Prostate gland (tissue), 2 donors: ENCODE data around the gene RPL15. TPM values are rescaled to one million over a fixed set of nuclear protein-coding genes. Genes with fewer than 3 reads are reported as not detected.

Experiments
- DNase-seq: peaks from one replicate; pipeline ENCODE4 v3.0.0-alpha.2; 2019; ENCODE audit warnings: low spot score
- H3K27ac ChIP-seq, 2 donors: fragments of 200-600 bp; sonication (generic); 2 replicates each; pipeline ENCODE4 v1.5.1; 2017 to 2019
- H3K27me3 ChIP-seq: fragments of 200-600 bp; sonication (generic); replicated peaks from 2 replicates; pipeline ENCODE4 v1.5.1; 2019; ENCODE audit not compliant: insufficient read depth
- H3K36me3 ChIP-seq, 2 donors: fragments of 200-600 bp; sonication (generic); 1 replicate in 1 of 2; 2 replicates in 1 of 2; pipeline versions ENCODE4 v1.5.1 to v1.8.1; 2017 to 2019
- H3K4me1 ChIP-seq: fragments of 200-600 bp; sonication (generic); replicated peaks from 2 replicates; pipeline ENCODE4 v1.5.1; 2019
- H3K4me3 ChIP-seq, 2 donors: fragments of 200-600 bp; sonication (generic); 2 replicates each; pipeline ENCODE4 v1.5.1; 2017 to 2019
- H3K9me3 ChIP-seq: fragments of 200-600 bp; sonication (generic); 2 replicates; pipeline ENCODE4 v1.5.1; 2017
- CTCF ChIP-seq, 4 experiments: fragments of 200-600 bp in 2 of 4; fragments of 450-650 bp in 2 of 4; sonication (generic) in 2 of 4; IDR thresholded peaks; 1 replicate in 3 of 4; 2 replicates in 1 of 4; pipeline ENCODE4 v1.5.1; 2016 to 2019; ENCODE audit warnings: antibody characterized with exemption in 4 of 4, mild to moderate bottlenecking in 2 of 4, moderate library complexity in 2 of 4
- POLR2A ChIP-seq: fragments of 450-650 bp; IDR thresholded peaks from one replicate; pipeline ENCODE4 v1.6.1; 2016; ENCODE audit warnings: antibody characterized with exemption, mild to moderate bottlenecking
- POLR2AphosphoS5 ChIP-seq: sonication (generic); formaldehyde crosslinking; IDR thresholded peaks from one replicate; pipeline ENCODE4 v1.6.1; 2017; ENCODE audit warnings: antibody characterized with exemption
- WGBS: methylation state at CpG from one replicate; pipeline ENCODE4 v1.1.5; 2018; 5-methylcytosine and 5-hydroxymethylcytosine counted together
- intact Hi-C: fragments of 100-400 bp; cut with DNase I; formaldehyde crosslinking; loops from one replicate; pipeline ENCODE4 v1.14.2; 2022
- total RNA-seq, 2 donors: library from RNA; depleted of rRNA; stranded (reverse); fragments of >200 nt; gene quantifications; one replicate each; pipeline ENCODE4 v1.1.0, GENCODE V29; 2016

Gene RPL15
- total RNA-seq, 2 donors from 2014 or later = 2,124 to 2,276 TPM

GRCh38 chr3:23872330-23872729 is 44.6 kb upstream of the RPL15 start:
- H3K27me3 ChIP-seq = no peaks in the 10 kb centered on the region

GRCh38 chr3:23873941-23874340 is 43.0 kb upstream of the RPL15 start:
- WGBS = 33% methylated on average over 2 of the region's 2 CpGs
- Histone ChIP-seq H3K36me3 (no peaks in the 10 kb centered on the region), H3K27me3 (no peaks in the 10 kb centered on the region), H3K4me3 (no peak overlapping the region), H3K27ac (no peak overlapping the region), H3K9me3 (no peaks in the 10 kb centered on the region), H3K4me1 (no peaks in the 10 kb centered on the region)
- TF ChIP-seq CTCF (IDR thresholded peaks at IDR 0.05) = no peak
- TF ChIP-seq POLR2AphosphoS5 = no peak
- TF ChIP-seq POLR2A = no peak
- intact Hi-C loops = no loop called here
- no peak for DNase-seq

More at GRCh38 chr3:23872330-23872729, 44.6 kb upstream of the RPL15 start:
- 100% methylated on average over 3 of the region's 3 CpGs for WGBS
- no peak overlapping the region for H3K27ac ChIP-seq
- no peaks in the 10 kb centered on the region for H3K9me3 ChIP-seq
- no peaks in the 10 kb centered on the region for H3K4me1 ChIP-seq
- intact Hi-C loops = no loop called here
- H3K36me3 ChIP-seq = no peaks in the 10 kb centered on the region
- H3K4me3 ChIP-seq = no peak overlapping the region
- TF ChIP-seq POLR2A = no peak
- no peak for TF ChIP-seq CTCF (IDR thresholded peaks at IDR 0.05)
- TF ChIP-seq POLR2AphosphoS5 = no peak
- no peak for DNase-seq

DNA sequence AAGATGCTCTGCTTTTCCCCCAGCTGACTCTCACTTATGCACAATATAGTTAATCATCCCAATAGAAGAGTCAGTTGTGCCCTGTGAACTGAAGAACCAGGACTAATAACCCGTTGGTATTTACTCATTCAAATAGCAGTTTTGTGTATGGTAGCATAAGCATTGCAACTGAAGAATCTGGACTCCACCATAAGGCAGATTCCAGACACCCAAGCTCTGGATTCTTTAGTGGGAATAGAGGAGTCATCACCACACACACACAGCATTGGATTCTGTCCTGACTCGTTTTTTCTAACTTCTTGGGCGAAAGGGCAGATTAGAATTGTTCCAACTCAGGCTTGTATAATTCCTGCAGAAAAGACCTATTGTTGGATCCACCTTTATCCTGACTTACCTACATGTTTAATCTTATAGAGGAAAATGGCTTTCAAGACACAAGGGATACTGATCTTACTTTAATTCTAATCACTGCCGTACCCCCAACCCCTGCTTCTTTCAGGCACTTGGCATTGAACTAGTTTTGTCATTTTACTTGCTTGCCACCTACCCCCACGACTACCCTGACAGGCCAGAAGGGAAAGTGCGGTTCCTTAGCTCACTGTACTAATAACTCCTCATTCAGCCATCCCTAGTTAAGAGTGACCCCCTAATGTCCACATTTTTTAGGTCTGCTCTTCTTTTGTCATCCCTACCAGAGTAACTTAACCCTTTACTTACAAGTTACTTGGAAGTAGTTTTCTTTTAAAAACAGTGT is 42.4 kb upstream of the RPL15 start:
- Histone ChIP-seq H3K27ac (no peak overlapping the region), H3K9me3 (no peaks in the 10 kb centered on the region), H3K4me1 (no peaks in the 10 kb centered on the region), H3K4me3 (no peak overlapping the region), H3K36me3 (no peaks in the 10 kb centered on the region), H3K27me3 (no peaks in the 10 kb centered on the region)
- TF ChIP-seq POLR2A = no peak
- TF ChIP-seq POLR2AphosphoS5 = no peak
- TF ChIP-seq CTCF (IDR thresholded peaks at IDR 0.05) = no peak
- intact Hi-C loops = no loop called here
- WGBS = 48% methylated on average over 6 of the region's 6 CpGs
- DNase-seq = no peak

GRCh38 chr3:23875113-23875725 is 41.7 kb upstream of the RPL15 start:
- intact Hi-C loops = no loop called here
- WGBS = 83% methylated on average over 4 of the region's 4 CpGs
- no peak for DNase-seq

More at GRCh38 chr3:23875113-23875725, 41.7 kb upstream of the RPL15 start:
- no peaks in the 10 kb centered on the region for H3K9me3 ChIP-seq
- H3K27ac ChIP-seq = no peak overlapping the region
- H3K4me3 ChIP-seq = no peak overlapping the region
- TF ChIP-seq POLR2AphosphoS5 (no peak), POLR2A (no peak), CTCF (IDR thresholded peaks at IDR 0.05) (no peak)
- H3K36me3 ChIP-seq = no peaks in the 10 kb centered on the region
- no peaks in the 10 kb centered on the region for H3K27me3 ChIP-seq
- H3K4me1 ChIP-seq = no peaks in the 10 kb centered on the region
